Inflammatory macrophage (primary cell): ENCODE results near the gene NUDT1.

Experiments
- DNase-seq, 2 donors: peaks; one replicate each; pipeline ENCODE4 v3.0.0-alpha.2; 2020 to 2022

Gene NUDT1

DNA sequence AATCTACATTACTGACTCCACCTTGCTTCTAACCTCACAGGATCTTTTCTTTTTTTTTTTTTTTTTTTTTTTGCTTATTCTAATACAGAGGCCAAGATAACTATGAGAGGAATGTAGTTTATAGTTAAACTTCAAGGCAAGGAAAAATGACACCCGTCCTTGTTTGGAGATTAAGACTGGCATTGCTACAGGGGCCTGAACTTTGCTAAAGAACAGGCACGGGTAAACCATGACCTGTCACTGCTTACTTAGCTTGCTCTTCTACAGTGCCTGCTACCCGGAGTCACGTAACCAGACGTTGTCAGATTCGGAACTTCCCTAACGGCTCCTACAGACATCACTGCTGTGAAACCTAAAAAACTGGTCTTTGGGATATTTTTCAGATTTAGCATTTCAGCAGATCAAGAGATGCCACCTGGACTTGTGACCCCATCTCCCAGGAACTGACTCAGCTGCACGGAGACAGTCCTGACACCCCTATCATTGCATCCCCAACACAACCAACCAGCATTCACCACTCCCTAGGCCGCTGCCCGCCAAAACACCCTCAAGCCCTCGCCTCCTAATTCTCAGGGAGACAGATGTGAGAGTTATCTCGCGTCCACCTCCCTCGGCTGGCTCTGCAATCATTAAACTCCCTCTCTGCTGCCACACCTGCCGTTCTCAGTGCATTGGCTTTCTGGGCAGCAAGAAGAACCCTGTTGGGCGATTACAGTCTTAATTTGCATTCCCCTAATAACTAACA lies 36.8 kb upstream of the NUDT1 start:
- no peak for DNase-seq

DNA sequence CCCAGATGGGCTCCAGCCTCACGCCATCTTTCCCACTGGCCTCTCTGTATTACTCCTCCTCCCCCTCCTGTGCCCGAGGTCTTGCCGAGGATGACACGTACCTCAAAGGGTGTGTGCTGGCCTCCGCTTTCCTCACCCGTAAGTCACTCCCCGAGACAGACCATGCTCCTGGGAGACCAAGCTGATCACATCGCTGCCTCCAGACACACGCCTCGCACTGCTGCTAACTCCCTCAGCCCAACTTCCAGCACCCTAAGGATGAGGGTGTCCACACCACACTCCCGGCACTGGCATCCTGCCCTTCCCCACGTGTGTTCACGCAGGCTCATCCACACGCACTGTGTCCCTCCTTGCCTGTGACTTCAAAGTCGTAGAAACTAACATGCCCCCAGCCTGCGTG lies 33.3 kb upstream of the NUDT1 start:
- no peak for DNase-seq

GRCh38 chr7:2209146-2209960 lies 32.7 kb upstream of the NUDT1 start:
- peak in 1 of 2 donors; percentile 51 for DNase-seq

DNA sequence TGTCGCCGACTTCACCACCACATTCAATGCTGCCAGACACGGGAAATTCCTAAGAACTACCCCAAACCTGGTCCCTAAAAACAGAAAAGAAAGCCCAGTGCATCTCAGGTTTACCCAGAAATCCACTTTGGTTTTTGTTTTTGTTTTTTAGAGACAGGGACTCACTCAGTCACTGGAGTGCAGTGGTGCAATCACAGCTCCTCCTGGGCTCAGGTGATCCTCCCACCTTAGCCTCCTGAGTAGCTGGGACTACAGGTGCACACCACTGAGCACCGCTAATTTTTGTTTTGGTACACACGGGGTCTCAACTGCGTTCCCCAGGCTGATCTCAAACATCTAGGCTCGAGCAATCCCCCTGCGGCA lies 32.1 kb upstream of the NUDT1 start:
- no peak for DNase-seq

- DNase-seq = no peak
Observed at GRCh38 chr7:2210551-2211258, 31.3 kb upstream of the NUDT1 start.

GRCh38 chr7:2211259-2211880 lies 30.7 kb upstream of the NUDT1 start:
- no peak for DNase-seq

DNA sequence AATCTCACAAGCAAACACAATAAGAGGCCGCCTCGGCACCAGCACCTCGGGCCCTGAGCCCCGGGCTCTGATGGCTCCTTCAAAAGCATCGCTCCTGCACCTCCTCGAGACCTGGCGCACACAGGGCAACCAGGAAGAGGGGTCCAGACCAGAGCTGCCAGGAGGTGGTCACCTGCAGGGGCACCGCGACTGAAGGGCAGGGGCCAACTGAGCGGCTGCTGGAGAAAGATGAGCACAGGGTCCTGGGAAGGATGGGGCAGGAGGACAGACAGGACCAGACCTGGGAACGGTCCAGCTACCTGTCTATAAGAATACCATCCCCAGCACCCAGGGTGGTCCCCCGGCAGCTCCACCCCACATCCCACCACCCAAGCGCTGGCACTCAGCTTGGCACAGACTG lies 30.1 kb upstream of the NUDT1 start:
- DNase-seq = no peak

DNA sequence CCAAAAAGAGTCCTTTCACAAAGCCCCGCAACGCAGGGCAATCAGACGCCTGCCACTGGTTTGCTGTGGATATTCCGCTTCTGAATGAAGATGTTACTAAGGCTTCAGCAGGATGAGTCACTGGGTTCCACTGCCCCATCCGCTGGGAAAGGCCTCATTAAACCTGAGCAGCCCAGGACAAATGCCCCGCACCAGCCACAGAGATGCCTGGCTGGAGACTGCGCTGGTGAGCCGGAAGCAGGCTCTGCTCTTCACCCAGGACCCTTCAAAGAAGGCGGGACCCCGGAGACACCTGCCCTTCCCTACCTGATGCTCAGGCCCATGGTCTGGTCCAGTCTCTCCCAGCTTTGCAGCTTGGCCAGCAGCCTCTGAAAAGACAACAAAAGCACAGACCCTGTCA lies 29.1 kb upstream of the NUDT1 start:
- DNase-seq = no peak

- no peak for DNase-seq
Observed at GRCh38 chr7:2213551-2214215, 28.3 kb upstream of the NUDT1 start.

DNA sequence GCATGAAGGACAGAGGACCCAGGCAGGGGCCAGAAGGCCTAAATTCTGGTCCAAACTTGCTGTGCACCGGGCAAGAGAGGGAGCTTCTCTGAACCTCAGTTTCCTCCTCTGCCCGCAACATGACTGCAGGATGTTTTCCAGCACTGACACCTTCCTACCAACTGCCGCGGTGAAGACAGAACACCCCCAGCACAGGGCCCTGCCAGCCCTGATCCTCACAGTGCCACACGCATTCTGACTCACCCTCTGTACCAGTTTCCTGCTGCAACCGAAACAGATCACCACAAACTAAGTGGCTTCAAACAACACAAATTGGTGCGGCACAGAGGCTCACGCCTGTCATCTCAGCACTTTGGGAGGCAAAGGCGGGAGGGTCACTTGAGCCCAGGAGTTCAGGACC lies 27.4 kb upstream of the NUDT1 start:
- no peak for DNase-seq

DNA sequence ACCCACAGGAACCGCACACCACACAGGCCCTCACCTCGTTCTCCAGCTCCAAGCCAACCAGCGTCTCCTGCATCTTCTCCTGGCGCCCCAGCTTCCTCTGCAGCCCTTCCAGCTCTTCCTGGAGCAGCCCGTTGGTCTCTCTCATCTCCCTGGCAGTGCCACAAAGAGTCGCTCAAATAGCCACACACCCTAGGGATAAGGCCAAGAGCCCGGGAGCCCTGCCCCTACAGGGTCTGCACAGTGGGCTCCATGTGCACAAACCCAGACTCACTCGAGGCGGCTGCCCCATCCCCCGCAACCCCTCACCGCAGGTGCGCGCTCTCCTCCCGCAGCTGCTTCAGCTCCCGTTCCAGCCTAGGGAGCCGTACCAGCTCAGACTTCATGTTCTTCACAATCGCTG lies 26.2 kb upstream of the NUDT1 start:
- no peak for DNase-seq

- no peak for DNase-seq
Observed at GRCh38 chr7:2217206-2217605, 24.8 kb upstream of the NUDT1 start.

DNA sequence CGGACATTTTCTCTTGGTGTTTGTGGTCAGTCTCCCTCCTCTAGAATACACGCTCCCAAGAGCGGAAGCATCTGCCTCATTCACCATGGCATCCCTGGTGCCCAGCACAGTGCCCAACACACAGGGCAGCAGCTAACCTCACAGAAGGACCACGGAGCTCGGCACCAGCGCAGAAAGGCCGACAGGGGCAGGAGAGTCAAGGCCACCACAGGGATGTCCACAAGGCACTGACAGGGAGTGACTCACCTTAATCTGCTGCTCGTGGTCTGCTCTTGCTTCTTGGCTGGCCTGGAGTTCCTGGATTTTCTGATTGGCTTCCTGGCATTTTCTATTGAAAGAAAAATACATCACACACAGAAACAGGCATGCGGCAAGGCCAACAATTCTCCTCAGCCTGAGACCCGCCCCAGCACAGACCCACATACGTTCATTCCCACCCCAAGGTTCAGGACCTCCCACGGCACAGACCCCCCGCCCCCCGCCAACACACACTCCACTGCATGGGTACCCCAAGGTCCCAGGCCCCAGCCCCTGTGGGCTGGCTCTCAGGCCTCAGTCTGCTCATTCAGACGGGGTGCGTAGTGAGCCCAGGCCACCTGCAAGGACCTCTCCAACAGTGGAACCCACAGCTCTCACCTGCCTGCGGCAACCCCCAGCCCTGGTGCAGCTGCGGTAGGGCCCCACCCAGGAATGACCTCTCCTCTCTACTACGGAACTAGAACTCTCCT lies 24.1 kb upstream of the NUDT1 start:
- DNase-seq = no peak

DNA sequence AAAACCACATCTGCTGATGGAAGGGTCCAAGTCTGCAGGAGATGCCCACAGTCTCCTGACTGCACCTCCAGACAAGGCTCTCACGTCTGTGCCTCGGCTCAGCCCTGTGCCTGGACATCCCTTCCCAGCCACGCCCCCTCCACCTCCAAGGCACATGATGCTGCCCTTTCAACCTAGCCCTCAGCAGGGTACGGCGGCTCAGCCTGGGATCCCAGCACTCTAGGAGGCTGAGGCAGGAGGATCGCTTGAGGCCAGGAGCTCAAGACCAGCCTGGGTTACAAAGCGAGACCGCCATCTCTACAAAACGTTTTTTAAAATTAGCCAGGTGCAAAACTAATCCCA lies 23.6 kb upstream of the NUDT1 start:
- no peak for DNase-seq

DNA sequence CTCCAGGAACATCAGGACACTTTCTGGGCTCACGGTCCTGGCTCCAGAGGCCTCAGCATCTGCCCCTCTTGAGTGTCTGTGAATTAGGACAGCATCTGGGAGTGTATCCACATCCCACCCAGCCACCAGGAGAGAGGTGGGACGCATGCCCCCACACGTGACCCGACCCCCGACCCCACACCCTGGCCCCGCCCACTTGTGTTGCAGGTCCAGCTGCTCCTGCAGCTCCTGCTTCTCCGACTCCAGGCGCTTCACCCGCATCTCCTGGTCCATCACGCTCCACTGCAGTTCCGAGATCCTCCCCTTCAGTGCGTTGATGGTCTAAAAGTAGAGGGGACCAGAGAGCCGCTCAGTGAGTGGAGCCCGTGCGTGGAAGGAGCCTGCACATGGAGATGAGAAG lies 22.9 kb upstream of the NUDT1 start:
- DNase-seq = no peak

DNA sequence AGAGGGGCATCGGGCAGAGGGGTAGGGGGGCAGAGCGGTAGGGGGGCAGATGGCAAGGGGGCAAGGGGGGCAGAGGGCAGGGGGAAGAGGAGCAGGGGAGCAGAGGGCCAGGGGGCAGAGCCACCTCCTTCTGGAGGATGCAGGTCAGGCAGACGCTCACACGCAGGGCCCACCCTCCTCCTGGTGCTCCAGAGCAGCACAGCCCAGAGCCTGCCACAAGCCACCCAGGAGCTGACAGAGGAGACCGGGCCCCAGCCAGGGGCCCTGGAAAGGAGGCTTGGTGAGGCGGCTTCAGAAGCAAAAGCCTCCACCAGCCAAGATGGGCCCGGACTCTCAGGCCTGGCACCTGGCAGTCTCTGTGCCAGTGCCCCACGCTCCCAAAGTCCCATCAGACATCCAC lies 22.4 kb upstream of the NUDT1 start:
- DNase-seq = no peak

GRCh38 chr7:2220030-2220429 lies 22.0 kb upstream of the NUDT1 start:
- DNase-seq = no peak

GRCh38 chr7:2220506-2220905 lies 21.5 kb upstream of the NUDT1 start:
- DNase-seq = no peak

DNA sequence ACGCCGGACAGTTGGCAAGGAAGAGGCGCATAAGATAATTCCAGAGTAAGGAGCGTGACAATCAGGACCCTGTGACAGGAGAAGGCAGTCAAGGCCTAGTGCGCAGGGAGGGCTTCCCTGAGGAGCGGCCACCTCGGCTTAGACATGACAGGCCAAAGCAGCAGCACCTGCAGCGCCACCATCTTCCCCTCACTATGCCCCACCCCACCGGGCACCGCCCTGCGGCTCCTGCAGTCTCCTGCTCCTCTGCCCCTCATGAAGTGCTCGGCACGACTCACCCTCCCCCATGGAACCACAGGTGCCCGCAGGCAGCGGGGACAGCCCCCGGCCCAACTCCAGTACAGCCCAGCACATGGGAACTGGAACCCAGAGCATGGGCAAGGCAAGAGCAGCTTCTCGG lies 21.1 kb upstream of the NUDT1 start:
- no peak for DNase-seq

- no peak for DNase-seq
Observed at GRCh38 chr7:2222516-2222915, 19.5 kb upstream of the NUDT1 start.

DNA sequence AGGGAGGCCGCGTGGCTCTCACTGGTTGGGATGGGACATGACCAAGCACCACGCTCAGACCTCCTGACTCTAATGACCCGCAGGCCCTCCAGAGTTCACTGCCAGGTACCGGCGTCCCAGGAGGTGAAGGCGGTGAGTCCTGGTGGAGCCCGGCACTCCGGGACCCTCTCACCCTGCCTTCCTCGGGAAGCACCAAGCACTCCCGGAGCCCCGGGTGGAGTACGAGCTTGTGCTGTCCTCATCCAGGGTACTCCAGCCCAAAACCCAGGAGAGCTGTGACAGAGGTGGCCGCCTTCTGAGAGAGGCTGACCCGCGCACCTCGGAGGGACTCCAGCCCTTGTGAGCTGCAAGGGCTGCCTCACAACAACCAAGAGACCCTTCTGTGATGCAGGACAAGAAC lies 18.7 kb upstream of the NUDT1 start:
- no peak for DNase-seq

DNA sequence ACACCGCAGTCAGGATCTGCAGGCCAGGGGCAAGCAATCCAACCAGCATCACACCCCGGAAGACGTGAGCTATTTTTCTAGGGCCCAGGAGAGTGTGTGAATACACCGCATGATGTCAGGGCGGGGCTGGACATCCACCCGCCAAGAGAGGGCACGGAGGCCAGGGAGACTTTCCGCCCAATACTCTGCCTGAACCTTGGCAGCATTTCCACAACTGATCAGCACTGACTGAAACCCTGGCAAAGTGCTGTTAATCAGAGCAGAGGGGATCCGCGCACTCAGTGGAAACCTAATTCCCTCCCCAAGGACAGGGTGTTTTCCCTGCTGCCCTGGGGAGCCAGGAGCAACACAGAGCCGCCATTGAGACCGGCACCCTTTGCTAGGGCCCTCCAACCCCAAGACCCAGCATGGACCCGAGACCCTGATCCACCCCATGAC lies 17.5 kb upstream of the NUDT1 start:
- DNase-seq = no peak
